HG03196 (cell line): Measurements from ENCODE around the gene PRR23E.

Experiments
- ATAC-seq: cut with Tn5 transposase; IDR thresholded peaks from one replicate; pipeline ENCODE4 v1.9.1; 2021; ENCODE audit not compliant: unreplicated experiment

Gene PRR23E, protein sequence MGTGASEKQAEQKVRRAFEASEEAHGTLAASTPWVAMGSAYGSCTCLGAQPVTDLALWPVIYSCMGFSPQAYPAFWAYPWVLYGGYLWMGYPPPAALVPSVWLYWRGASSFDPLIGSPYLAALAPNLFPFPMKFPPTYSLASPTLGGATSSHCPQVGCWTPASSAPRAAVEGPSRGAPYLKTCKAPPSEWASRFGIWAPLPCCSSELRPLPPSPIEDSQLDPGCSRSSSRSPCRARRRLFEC

DNA sequence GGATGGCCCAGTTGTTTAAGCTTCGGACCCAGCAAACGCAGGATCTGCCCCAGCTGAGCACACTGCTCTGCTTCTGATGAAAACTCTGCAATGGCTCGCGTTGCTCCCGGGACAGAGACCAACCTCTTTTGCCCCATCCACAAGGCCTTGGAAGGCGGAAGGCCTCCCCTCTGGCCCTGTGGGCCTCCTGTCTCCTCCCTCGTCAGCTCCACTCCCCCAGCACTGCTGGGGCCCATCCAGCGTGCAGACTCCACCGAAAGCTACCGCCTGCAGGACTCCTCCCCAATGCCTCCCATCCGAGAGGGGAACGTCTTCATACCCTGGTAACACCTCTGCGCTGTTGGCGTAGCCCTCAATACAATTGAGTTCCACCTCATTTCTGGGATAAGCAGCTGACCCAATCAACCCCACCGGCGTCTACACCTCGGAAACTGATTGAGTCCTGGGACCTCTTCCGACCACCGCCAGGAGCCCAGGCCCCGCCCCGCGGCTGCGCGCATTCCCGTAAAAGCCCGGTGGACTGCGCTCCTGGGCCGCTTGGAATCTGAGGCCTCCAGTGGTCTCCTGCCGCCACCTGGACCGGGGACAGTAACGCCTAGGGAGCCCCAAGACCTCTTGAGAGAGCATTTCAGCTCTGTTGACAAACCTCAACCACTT lies at the start of gene PRR23E:
PRR23E (plus strand) TSS at position 556 of the 657 bp plus-strand sequence. CDS start 3,555 bp downstream, outside the sequence.
- ATAC-seq: no peak

DNA sequence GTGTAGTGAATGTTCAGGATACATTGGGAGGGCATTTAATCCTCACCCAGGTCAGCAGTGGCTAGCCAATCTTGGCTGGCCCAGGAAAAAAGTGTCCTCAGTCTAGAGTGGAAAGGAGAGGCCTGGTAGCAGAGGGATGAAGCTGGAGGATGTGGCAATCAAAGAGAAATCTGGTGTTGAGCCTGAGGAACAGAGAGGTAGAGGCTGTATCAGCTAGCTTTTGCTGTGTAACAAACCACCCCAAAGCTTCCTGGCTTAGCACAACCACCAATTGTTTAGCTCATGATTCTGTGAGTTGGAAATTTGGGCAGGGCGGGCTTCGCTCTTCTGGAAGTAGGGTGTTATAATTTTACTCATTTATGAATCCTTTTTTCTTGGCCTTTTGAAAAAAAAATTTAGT lies 49.8 kb upstream of the PRR23E start:
- no peak for ATAC-seq

DNA sequence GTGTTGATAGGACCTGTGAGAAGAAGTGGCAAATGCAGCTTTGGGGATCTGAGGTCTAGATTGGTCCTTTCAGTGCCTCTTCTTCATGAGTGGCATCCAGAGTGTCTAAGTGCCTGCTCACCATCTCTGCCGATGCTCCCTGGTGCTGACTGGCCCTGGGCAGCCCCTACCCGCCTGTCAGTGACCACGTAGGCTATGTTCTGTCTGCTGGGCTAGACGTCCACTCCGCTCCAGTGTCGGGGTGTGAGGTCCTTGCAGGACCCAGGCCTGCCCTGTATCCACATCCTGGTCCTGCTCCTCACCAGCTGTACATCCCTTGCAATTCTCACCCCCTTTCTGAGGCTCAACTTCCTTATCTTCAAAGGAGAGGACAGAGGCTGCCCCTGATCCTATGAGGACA lies 48.3 kb upstream of the PRR23E start:
- ATAC-seq: no peak

DNA sequence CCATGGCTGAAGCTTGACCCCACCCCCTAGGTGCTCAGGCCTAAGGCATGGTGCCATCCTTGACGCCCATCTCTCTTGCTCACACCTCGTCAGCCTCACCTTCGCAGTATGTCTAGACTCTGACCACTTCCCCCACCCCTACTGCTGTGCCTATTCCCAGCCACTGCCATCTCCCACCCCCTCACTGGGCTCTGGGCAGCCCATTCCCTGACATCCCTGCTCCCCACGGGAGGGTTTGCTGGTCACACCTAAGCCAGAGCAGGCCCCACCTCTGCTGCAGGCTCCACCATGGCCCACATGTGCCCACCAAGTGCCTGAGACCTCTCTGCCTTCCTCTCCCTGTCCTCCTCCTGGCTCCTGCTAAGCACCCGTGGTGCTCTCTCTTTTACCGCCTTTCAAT lies 47.7 kb upstream of the PRR23E start:
- no peak for ATAC-seq

DNA sequence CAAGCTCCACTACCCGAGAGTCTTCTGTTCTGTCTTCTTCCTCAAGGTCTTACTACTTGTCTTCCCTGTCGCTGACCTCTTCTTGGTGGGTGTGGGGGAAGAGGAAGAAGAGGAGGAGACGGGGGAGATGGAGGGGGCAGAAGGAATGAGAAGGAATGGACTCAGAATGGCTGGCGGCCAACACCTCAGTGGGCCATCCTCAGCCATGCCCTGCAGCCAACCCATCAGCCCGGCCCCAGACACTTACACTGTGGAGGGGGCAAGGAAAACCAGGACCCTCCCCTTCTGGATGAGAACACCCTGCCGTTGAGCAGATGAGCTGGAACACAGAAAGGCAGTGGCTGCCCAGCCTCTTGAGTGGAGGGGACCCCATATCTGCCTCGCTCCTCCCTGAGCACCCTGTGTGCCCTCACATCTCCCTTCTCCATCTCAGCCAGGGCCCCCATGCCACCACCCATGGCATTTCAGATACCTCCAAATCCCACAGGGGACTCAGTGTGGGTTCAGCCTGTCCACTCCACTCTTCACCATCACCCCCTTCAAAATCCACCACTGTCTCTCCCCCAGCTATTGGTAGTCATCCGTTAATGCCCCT lies 45.5 kb upstream of the PRR23E start:
- ATAC-seq: no peak

DNA sequence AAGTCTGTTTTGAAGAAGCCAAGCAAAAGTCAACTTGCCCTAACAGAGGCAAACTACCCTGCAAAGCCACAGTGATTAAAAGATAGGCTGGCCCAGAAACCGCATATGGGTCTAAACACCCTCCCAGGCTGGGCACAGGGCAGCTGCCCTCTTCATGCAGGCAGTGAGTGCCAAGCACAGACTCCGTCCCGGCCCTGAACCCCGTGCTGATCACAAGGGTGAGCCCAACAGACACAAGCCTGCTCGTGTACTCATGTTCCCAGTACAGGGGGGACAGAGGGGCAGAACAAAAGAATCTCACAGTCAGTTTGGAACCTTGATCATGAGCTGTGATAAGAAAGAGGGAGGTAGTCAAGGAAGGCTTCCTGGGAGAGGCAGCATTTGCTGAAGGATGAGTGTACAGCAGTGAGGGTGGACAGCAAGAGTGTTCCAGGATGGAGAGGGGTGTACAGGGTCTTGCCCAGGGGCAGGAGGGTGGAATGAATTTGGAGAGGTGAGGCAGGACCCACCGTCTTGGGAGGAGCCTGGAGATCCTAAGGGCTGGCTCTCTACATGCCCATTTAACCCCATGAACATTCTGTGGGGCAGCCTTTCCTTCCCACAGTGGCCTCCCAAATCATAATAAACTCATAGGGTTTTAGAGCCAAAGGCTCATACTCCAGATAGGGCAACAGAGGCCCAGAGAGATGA lies 43.2 kb upstream of the PRR23E start:
- ATAC-seq: no peak

DNA sequence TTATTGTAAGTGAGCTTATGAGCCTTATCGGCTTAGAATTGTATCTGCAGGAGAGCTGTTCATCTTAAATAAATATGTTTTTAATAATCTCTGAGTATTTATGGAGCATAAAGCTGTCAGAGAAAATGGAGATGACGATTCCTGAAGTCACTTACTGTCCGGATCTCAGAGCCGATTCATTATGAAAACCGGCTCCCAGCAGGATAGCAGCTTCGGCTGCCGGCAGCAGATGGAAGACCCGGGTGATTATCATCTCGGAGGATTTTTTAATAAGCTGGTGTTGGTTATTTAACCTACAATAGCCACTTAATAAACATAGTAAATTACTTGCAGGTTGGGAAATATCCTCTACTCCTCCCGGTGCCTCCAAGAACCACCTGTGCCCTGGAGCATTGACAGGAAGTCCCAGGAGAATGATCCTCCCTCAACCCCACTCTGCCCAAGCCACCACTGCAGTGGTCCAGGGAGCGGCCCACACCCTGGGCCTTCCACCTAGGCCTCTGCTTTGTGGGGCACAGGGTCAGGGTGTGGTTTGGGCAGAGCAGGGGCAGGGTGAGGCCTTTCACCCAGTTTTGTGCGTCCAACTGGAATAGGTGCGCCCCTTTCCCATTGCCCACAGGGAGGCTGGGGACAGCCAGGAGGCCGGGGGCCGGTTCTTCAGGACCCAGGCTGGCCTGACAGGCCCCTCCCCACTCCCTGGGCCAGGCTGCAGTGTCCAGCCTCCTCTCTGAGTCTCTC lies 42.2 kb upstream of the PRR23E start:
- ATAC-seq: no peak

DNA sequence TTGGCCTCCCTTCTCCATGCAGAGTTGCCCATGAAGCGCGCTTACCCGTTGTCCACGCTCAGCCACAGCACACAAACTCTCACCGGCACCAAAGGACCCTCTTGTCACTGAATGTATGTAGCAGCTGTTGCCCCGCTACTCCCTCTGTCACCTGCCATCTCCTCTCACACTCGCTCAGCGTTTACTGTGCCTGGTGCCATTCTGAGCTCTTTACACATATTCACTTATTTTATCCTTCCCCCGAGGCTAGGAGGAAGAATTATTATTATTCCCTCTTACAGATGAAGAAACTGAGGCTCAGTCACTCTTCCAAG lies 41.7 kb upstream of the PRR23E start:
- no peak for ATAC-seq

DNA sequence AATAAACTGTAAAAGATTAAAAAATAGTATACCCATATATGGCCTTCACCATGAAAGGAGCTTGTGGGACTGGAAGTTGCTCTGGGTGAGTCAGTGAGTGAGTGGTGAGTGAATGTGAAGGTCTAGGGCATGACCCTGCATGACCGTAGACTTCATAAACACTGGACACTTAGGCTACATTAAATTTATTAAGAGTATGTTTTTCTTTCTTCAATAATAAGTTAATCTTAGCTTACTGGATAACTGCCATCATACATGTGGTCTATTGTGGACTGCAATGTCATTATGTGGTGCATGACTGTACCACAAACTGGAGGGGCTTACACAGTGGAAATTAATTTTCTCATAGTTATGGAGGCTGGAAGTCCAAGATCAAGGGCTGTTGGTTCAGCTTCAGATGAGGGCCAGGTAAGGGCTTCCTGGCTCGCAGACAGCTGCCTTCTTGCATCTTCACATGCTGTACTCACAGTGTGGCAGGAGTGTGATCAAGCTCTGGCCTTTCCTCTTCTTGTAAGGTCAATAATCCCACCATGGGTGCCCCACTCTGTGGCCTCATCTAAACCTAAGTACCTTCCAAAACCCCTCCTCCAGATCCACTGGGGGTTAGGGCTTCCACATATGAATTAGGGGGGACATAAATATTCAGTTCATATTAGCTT lies 40.8 kb upstream of the PRR23E start:
- ATAC-seq: no peak

DNA sequence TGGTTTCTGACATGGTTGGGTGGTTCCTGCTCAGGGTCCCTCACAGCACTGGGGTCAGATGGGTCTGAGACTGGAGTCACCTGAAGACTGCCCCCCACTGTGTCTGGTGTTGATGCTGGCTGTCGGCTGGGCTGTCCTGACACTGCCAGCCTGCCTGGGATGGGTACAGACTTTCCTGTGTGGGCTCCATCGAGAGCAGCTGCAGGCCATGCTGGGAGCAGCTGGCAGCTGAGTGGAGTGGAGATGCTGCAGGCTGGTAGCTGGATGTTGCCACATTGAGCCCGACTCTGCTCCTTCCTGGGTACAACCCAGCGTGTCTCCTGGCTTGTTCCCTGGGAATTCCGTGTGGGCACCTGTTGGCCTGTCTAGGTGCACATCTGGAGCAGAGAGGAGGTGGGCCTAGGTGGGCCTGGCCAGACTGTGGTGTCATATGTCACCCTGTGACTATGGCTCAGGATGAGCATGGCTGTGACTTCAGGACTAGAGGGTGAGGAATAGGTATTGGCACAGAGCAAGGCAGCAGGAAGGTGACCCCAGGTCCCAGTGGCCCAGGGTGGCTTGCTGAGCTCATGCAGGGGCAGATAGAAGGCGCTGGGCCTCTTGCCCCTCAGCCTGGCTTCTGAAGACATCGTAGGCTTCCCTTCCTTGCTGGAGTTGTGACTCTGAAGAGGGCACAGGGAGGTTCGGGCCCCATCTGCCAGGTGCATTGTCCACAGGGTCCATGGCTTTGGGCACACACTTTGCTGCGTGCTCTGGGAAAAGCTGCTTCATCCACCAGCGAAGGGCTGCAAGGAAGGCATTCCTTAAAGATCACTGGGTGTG lies 40.0 kb upstream of the PRR23E start:
- no peak for ATAC-seq

DNA sequence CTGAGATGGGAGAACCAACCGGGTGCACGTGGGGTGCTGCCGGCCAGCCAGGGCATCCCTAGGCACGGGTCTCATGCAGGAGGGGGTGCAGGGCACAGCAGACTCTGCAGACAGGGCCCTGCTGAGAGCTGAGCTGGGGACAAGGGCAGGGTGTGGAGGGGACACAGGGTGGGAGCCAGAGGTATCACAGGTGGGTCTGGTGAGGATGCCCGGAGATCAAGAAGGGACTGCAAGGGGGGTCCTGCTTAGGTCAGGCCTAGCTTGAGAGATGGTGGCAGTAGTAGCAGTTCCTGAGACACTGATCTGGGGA lies 39.5 kb upstream of the PRR23E start:
- ATAC-seq: no peak

DNA sequence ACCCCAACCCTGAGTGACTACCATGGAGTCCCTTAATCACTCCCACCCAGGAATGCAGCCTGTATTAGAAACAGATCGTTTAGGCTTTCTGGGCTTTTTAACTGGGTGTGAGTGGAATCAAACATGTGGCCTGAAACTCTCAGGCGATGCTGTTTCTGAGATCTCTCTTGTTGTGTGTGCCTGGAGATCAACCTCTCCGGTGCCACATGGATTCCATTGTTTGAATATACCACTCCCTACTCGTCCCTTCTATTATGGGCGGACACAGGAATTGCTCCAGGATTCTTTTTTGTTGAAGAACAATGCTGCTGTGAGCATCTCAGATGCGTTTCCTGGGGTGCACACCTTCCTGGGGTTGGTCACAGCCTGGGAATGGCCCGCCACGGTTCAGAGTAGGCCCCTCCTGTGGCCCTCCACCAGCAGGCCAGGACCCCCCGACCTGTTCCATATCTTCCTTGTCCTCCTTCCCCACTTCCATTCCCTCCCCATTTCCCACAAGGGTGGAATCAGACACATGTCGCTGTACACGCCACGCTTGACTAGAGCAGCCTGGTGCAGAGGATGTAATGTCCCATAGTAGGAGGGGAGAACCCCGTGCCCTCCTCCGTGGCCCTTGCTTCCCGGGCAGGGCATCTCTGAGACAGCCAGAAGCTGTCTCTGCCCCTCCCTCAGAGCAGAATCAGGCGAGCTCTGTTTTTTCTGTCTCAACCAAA lies 36.4 kb upstream of the PRR23E start:
- ATAC-seq: no peak

DNA sequence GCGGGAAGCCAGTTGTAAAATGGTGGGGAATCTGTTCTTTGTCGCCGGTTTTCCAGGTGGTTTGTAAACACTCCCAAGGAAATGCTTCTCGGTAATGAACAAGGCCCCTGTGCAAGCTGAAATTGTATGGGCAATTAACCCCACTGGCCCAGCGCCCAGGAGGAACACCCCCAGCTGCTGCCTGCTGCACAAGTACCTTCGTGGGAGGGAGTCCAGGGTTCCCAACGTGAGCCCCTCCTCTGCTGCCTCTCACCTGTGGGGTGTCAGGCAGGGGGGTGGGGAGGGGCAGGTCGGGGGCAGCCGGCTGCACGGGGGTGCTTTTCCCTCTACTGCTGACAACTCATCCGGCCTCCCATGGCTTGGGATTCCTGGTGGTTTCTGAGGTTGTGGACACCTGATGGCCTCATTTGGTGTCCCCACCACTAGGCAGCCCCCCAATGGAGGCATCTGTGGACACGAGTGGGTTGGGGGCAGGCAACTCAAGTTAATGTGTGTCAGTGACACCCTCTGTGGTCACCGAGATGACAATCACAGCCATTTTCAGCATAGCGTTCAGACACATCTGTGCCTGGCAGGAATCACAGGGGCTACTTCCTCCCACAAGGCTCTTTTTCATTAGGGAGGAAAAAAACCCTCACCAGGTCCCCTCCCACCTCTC lies 35.6 kb upstream of the PRR23E start:
- no peak for ATAC-seq

DNA sequence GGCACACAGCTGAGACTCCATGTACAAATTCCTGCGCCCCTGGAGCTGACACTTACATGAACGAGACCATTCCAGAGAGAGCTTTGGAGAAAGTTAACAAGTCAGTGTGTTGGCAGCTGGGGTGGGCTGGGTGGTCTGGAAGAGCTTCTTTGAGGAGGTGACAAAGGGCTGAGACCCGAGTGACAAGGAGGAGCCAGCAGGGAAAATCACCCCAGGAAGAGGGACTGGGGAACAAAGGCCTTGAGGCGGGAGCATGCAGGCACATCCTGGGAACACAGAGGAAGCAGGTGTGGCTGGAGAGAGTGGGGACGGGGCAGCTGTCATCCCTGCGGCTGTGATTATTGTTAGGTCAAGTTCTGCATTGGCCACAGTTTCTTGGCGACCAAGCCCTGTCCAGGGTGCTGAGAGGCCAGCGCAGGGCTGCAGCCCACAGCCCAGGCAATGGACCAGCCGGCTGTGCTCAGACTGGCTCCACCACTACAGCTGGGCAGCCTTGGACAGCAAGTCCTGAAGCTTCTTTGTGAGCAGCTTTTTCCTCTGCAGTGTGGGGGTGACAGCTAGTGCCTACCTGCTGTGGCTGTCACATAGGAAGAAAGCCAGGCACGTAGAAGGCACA lies 34.2 kb upstream of the PRR23E start:
- ATAC-seq: no peak

DNA sequence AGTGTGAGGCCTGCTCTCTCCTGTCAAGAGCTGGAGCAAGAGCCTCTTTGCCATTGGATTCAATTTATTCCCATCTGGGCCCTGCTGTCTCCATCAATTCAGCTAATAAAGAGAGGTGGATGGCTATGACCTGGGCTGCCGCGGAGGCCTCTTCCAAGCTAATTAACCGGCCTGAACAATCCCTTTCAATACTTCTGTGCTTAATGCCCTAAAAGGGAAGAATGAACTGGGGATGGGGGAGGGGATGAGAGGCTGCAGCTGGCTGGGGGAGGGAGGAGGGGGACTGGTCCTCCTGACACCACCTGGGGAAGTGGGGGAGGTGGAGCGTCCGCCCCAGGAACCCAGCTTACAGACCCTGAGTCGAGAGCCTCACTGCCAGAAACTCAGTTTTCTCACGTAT lies 33.4 kb upstream of the PRR23E start:
- ATAC-seq: no peak

DNA sequence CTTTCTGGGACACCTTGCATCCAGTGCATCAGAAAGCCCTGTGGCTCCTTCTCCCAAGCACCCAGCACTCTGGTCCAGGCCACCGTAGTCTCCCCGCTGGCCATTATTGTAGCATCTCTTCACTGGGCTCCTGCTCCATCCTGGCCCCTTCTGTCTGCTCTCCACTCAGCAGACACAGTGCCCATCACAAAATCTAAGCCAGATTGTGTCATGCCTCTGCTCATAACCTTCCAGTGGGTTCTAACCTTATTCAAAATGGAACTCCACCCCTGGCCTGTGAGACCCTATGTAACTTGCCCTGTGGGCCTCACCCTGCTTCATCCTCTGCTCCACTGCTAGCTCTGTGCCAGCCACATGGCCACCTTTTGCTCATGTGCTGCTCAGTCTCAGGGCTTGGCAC lies 31.7 kb upstream of the PRR23E start:
- no peak for ATAC-seq

DNA sequence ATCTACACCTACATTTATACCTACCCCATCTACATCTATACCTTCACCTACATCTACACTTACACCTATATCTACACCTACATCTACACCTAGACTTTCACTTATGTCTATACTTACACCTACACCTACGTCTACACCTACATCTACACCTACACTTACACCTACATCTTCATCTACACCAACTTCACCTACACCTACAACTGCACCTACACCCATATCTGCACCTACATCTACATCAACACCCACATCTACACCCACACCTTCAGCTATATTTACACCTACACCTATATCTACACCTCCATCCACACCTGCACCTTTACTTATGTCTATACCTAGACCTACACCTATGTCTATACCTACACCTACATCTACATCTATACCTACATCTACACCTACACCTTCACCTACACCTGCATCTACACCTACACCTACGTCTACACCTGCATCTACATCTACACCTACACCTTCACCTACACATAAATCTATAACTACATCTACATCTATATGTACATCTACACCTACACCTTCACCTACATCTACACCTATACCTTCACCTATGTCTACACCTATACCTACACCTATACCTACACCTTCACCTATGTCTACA lies 30.9 kb upstream of the PRR23E start:
- ATAC-seq: no peak

DNA sequence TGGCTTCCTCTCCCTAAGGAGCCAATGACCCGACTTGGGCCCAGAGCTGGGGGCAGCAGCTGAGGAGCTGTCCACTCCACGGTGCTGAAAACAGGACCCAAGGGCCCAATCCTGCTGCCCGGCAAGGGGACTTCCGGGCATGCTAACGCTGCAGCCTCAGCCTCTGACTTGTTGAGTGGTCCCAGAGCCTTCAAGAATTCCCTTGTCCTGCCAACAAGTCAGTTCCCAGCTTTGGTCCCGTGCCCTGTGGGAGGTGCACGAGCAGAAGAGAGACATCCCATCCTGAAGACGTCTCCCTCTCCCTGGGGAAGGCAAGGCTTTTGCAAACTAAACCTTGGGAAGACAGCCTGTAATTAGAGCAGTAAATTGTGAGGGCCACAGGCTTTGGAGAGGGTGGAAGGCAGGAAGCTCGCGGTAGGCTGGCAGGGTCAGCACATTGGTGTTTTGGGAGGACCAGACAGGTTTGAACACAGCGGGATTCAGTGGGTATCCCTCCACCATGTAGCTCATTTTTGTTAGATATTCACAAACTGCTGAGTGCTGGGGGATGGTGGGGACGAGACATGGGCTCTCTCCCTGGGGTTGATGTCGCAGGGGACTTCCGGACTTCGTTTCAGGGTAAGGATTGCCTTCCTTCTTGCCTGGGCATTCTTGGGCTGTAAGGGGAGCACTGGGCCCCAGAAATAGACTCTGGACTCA lies 29.8 kb upstream of the PRR23E start:
- no peak for ATAC-seq
